ENCODE data around the gene GAB2.

The GAB2 gene

GRCh38 chr11:78270971-78271370, 146.6 kb downstream of the GAB2 start:
- no peak for DNase-seq

DNA sequence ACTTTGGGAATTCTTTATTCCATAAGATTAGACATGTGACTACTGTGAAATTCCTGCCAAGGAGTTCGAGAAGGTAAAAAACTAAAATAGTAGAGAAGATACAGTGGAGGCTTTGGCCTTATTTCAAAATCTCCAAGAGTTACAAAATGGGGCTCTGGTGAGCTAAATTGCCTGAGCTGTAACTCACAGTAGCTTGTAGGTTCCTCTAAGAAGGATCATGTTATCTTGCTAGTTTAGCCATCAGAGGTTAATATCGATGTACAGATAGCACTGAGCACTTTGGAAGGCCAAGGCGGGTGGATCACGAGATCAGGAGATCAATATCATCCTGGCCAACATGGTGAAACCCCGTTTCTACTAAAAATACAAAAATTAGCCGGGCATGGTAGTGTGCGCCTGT, 147.8 kb downstream of the GAB2 start:
- no peak for DNase-seq

DNA sequence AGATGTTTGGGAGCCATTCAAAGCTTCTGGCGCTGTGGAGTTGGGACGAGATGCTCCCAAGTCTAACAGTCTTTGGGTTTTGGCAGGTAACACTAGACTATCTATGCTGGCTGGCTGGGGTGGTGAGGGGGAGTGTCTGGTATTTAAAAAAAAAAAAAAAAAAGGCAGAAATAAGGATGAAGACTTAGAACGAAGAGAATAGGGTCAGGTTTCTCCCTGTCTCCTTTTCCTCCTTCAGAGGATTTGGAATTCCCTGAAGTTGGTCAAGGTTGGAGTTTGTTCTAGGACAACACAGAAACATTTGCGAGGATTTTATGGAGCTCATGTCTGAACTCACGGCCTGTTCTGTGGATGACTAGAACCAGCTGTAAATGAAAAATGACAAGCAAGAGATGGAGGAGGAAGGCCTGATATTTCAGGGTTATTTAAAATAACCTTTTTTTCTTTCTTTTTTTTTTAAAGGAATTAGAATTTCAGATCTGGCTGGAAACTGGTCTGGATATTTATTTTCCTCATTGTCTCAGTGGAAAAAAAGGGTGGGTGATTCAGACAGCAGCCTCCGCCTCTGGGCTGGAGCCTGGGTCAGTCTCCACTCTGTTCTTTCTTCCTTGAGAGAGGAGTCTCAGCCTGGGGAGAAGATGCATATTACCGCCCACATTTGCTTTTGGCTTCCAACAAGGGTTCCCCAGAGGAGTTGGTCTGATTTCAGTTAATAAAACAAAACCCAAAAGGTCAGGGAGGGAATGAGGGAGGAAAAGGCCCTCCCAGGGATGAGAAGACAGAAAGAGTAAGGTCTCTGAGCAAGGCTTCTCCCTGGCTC, 148.8 kb downstream of the GAB2 start:
- no peak for DNase-seq

GRCh38 chr11:78266451-78266850, 151.2 kb downstream of the GAB2 start:
- no peak for DNase-seq

- DNase-seq, result no peak
Measured at GRCh38 chr11:78265326-78265725, 152.3 kb downstream of the GAB2 start.

DNA sequence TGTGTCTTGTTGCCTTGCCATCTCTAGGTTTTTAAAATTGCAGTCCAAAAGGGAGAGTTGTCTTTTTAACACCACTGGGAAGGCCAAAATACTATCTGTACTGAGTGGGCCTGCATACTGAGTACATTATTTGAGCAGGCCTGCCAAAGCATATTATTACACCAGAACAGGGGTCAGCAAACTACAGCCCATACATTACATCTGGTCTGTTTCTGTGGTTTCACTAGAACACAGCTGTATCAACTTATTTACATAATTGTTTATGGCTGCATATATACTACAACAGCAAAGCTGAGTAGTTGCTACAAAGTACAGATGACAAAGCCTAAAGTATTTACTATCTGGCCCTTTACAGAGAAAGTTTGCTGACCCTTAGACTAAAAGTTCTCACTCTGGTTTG, 154.9 kb downstream of the GAB2 start:
- no peak for DNase-seq

DNA sequence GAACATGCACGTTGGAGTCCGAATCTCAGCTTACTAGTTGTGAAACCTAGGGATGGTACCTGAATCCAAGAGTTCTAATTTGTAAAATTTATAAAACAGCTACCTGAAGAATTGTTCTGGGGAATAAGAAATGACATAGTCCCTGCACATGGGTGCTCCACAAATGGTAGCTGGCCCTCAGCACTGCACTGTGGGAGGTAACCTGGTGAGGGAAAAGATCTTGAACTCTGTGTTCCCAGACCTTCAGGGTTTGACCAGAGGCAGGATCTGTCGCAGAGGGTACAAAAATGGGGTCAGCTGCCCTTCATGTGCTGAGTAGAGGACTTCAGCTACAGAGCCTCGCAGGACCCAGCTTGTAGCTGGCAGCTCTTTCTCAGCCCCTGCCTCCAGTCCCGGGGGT, 155.4 kb downstream of the GAB2 start:
- DNase-seq, result no peak

DNA sequence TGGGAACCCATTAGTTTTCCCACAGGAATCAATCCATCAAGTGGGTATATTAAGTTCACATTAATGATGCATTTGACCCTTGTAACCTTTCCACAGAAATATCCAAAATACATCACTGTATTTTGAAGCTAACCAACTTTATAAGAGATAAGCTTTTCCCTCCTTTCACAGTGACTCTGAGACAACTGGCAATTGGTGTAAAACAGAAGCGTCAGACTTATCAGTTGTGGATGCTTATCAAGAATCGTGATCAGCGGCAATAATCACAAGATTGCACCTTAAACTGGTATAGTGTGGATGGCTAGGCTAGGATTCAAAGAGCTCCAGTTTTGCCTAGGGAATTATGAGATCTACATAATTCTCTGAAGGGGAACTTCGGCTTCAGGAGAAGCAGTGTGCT, 155.8 kb downstream of the GAB2 start:
- no peak for DNase-seq

- DNase-seq, result no peak
Measured at GRCh38 chr11:78261367-78261766, 156.3 kb downstream of the GAB2 start.

DNA sequence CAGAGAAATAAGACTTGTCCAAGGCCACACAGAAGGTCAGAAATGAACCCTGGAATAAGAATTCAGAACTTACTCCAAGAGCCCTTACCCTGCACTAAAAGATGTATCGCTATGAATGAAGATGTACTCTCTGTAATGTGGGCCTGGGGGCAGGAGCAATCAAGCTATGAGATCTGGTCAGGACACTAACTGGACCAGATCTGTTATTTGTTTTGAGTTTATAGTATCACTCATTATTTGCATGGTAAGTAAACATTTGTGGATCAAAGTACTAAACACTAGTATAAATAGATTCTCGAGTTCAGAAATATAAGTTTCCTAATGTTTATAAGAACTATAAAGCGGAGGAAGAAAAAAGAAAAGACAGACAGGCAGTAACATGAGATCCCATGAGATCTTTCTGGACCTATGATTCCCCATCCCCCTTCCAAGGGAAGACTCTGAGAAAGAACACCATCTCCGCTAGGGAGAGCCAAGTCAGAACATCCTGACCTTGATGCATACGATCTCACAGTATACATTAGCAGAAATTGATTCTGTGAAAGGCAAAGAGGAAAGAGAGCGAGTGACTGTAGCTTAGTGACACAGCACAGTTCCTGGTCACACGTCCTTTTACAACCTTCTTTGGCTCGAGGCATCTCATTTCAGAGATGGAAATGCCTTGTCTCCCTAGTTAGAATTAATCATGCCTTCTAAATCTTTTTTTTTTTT, 157.7 kb downstream of the GAB2 start:
- no peak for DNase-seq

DNA sequence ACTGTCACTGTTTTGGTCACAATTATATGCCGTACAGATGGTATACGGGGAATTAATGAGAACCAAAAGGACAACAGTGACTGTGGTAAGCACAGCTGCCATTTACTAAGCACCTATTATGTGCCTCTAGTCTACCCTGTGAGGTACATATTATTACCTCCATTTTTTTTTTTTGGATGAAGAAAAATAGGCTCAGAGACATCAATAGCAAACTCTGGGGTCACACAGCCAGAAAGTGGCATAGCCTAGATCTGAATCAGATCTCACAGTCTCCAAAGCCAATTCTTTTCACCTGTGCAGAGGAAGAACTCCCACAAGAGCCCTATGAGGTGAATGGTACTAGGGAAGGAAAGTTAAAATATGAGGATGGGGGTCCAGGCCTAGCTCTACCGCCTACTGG, 160.0 kb downstream of the GAB2 start:
- DNase-seq, result no peak

DNA sequence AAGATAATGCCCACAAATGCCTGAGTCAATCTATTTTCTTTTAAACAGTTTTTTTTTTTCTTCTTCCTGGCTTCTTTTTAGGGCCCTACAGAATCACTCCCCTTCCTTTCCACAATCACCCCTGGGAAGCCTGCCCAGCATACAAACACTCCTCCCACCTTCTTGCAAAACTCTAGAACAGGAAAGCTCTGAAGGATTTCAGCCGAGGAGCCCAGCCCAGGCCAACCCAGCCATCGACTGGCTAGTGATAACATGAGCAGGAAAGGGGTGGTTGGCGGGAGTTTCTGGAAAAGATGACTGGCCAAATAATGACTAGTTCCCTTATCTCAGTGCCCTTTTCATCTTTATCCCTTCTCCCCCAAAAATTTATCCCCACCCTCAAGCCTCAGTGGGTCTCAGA, 160.7 kb downstream of the GAB2 start:
- DNase-seq, result no peak

DNA sequence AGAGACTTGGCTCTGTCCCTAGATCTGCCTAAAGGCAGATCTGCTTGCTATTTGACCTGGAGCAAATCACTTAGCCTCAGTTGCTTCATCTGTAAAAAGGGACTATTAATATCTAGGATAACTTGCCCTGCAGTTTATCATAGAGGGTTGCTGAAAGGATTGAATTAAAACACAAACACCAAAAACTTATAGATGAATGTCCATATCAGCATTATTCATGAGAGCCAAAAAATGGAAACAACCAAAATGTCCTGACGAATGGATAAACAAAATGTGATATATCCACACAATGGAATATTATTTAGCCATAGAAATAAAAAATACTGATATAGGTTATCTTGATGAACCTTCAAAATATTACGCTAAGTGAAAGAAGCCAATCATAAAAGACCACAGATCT, 161.7 kb downstream of the GAB2 start:
- DNase-seq, result no peak

DNA sequence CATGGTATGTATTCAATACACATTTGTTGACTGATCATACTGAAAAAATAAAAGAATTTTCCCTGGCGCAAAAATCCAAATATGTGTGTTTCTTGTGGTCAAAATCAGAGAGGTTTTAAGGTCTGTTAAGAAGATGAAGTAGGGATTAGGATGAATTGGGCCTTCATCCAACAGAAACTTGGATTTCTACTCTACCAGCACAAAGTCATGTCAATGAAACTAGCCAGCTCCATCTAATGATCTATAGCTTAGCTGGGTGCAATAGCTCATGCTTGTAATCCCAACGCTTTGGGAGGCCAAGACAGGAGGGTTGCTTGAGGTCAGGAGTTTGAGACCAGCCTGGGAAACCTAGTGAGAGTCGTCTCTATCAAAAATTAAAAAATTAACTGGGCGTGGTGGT, 163.4 kb downstream of the GAB2 start:
- no peak for DNase-seq

GRCh38 chr11:78253797-78254196, 163.8 kb downstream of the GAB2 start:
- no peak for DNase-seq

DNA sequence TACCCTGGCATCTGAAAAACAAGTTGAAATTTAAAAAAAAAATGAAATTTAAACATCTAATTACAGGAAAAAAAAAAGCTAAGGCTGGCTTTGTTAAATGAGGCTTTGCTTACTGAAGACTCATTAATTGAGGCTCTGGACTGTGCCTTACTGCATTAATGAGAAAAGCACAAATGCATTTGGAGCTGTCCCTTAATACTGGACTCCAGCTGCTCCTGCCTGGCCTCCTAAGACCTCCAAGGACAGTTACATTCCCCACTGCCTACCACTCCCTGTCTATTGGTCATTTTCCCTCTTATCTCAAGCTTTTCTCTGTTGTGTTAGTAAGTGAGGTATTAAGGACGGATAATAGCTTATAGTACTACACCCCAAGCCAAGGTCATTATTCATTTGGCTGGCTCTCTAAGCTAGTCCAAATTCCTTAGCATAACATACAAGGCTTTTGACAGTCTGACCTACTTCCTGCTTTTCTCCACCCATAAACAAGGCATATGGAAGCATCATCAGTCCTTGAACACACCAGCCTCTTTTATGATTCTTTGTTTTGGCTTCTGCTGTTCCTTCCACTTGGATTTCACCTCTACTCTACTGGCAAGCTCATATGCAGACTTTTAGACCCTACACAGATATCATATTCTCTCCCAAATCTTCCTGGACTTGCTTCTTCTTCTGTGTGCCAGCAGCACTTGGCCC, 166.4 kb downstream of the GAB2 start:
- no peak for DNase-seq

- DNase-seq, result no peak
Measured at GRCh38 chr11:78250099-78250498, 167.5 kb downstream of the GAB2 start.

DNA sequence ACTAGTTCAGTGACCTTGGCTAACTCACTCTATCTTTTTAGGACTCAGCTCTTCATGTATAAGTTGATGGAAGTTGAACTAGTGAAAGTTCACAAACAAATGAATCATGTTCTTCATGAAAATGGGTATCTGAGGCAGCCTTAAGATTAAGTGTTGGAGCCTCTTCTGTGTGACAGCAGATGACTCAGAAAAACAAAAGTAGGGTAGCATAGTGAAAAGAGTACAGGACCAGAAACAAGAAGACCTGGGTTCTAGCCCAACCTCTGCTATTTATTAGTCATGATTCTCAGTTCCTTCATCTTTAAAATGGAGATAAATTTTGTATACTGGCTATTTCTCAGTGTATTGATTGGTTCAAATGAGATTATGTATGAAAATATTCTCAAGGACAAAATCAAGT, 168.7 kb downstream of the GAB2 start:
- DNase-seq, result no peak

- DNase-seq, result no peak
Measured at GRCh38 chr11:78248191-78248590, 169.4 kb downstream of the GAB2 start.

DNA sequence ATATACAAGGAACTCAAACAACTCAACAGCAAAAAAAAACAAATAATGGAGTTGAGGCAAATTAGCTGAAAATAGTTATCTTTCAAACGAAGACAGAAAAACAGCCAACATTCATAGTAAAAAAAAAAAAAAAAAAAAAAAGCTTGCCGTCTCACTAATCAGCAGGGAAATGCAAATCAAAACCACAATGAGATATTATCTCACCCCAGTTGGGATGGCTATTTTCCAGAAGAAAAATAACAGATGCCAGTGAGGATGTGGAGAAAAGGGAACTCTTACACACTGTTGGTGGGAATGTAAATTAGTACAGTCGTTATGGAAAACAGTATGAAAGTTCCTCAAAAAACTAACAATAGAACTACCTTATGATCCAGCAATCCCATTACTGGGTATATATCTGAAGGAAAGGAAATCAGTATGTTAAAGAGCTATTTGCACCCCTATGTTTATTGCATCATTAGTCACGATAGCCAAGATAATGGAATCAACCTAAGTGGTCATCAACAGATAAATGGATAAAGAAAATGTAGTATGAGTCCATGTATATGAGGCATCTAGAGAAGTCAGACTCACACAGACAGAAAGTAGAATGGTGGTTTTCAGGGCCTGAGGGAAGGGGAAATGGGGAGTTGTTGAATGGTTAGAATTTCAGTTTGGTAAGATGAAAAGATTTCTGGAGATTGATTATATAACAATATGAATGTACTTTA, 172.9 kb downstream of the GAB2 start:
- no peak for DNase-seq

- DNase-seq, result no peak
Measured at GRCh38 chr11:78244080-78244479, 173.5 kb downstream of the GAB2 start.

- DNase-seq, result no peak
Measured at GRCh38 chr11:78241475-78241874, 176.1 kb downstream of the GAB2 start.

GRCh38 chr11:78239781-78240180, 177.8 kb downstream of the GAB2 start:
- DNase-seq, result no peak

Data from activated CD4-positive, alpha-beta T cell treated with anti-CD3 and anti-CD28 coated beads, Interleukin-2, amount 50 U/mL, for 48 hours (primary cell).